ENCODE measurements around the gene TMC1.

The TMC1 gene

GRCh38 chr9:72489986-72490385 is 31.4 kb upstream of the TMC1 start:
- TF ChIP-seq EZH2phosphoT487 (IDR thresholded peaks at IDR 0.05; ENCODE audit: borderline replicate concordance, low read length) = no peak
- TF ChIP-seq, protein P1, sequence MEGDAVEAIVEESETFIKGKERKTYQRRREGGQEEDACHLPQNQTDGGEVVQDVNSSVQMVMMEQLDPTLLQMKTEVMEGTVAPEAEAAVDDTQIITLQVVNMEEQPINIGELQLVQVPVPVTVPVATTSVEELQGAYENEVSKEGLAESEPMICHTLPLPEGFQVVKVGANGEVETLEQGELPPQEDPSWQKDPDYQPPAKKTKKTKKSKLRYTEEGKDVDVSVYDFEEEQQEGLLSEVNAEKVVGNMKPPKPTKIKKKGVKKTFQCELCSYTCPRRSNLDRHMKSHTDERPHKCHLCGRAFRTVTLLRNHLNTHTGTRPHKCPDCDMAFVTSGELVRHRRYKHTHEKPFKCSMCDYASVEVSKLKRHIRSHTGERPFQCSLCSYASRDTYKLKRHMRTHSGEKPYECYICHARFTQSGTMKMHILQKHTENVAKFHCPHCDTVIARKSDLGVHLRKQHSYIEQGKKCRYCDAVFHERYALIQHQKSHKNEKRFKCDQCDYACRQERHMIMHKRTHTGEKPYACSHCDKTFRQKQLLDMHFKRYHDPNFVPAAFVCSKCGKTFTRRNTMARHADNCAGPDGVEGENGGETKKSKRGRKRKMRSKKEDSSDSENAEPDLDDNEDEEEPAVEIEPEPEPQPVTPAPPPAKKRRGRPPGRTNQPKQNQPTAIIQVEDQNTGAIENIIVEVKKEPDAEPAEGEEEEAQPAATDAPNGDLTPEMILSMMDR (IDR thresholded peaks at IDR 0.05; ENCODE audit: low read depth, low read length, poor library complexity, severe bottlenecking) = no peak
- H3K9me2 ChIP-seq (replicated peaks; ENCODE audit: control insufficient read depth, low read length) = no peaks in the 10 kb centered on the region
- H3K4me3 ChIP-seq (ENCODE audit: low read length) = no peak overlapping the region
- H3K27ac ChIP-seq (ENCODE audit: low read depth, low read length) = no peak overlapping the region
- no peaks in the 10 kb centered on the region for H3K4me1 ChIP-seq (ENCODE audit: control insufficient read depth, low read length)
- no peaks in the 10 kb centered on the region for H3K79me2 ChIP-seq (ENCODE audit: control insufficient read depth, low read length)
- no peaks in the 10 kb centered on the region for H4K20me1 ChIP-seq (ENCODE audit: control insufficient read depth, insufficient read depth, low read depth, low read length)
- no peaks in the 10 kb centered on the region for H3K9me3 ChIP-seq (ENCODE audit: control insufficient read depth, insufficient read depth, low read length)
- H3K27me3 ChIP-seq (ENCODE audit: control insufficient read depth, low read length) = no peaks in the 10 kb centered on the region
- no peaks in the 10 kb centered on the region for H3K36me3 ChIP-seq (ENCODE audit: control insufficient read depth, low read length)
- no peaks in the 10 kb centered on the region for H3F3A ChIP-seq (ENCODE audit: control insufficient read depth, insufficient read depth)
- no peak overlapping the region for H3K4me2 ChIP-seq (ENCODE audit: low read length)

DNA sequence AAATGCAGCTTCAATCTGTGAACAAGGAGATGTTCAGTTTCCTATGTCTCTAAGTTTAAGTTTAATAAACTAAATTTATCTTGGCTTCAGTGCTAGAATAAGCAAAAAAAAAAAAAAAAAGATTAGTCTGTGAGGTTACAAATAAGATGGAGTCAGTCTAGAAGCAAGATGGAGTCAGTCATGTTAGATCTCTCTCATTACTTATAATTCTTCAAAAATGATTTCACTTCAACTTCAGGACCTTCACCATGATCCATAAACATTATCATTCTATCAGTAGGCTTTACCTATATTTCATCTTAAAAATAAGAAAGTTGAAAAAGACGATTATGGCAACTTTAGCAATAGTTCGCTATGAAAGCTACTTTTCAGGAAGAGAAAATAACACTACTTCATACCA is 30.2 kb upstream of the TMC1 start:
- no peaks in the 10 kb centered on the region for H3K79me2 ChIP-seq (ENCODE audit: control insufficient read depth, low read length)
- no peaks in the 10 kb centered on the region for H3K9me3 ChIP-seq (ENCODE audit: control insufficient read depth, insufficient read depth, low read length)
- H3F3A ChIP-seq (ENCODE audit: control insufficient read depth, insufficient read depth) = no peaks in the 10 kb centered on the region
- H3K27me3 ChIP-seq (ENCODE audit: control insufficient read depth, low read length) = no peaks in the 10 kb centered on the region
- no peak overlapping the region for H3K4me3 ChIP-seq (ENCODE audit: low read length)
- H3K9me2 ChIP-seq (replicated peaks; ENCODE audit: control insufficient read depth, low read length) = no peaks in the 10 kb centered on the region
- no peak overlapping the region for H3K27ac ChIP-seq (ENCODE audit: low read depth, low read length)
- no peaks in the 10 kb centered on the region for H4K20me1 ChIP-seq (ENCODE audit: control insufficient read depth, insufficient read depth, low read depth, low read length)
- no peaks in the 10 kb centered on the region for H3K36me3 ChIP-seq (ENCODE audit: control insufficient read depth, low read length)
- H3K4me2 ChIP-seq (ENCODE audit: low read length) = no peak overlapping the region
- no peak for TF ChIP-seq EZH2phosphoT487 (IDR thresholded peaks at IDR 0.05; ENCODE audit: borderline replicate concordance, low read length)
- TF ChIP-seq, protein P1 (IDR thresholded peaks at IDR 0.05; ENCODE audit: low read depth, low read length, poor library complexity, severe bottlenecking) = no peak
- H3K4me1 ChIP-seq (ENCODE audit: control insufficient read depth, low read length) = no peaks in the 10 kb centered on the region

GRCh38 chr9:72494051-72494450 is 27.4 kb upstream of the TMC1 start:
- Histone ChIP-seq H3K27ac (ENCODE audit: low read depth, low read length) (no peak overlapping the region), H3K36me3 (ENCODE audit: control insufficient read depth, low read length) (no peaks in the 10 kb centered on the region), H3K9me3 (ENCODE audit: control insufficient read depth, insufficient read depth, low read length) (no peaks in the 10 kb centered on the region), H3K4me2 (ENCODE audit: low read length) (no peak overlapping the region), H3K4me1 (ENCODE audit: control insufficient read depth, low read length) (no peaks in the 10 kb centered on the region), H4K20me1 (ENCODE audit: control insufficient read depth, insufficient read depth, low read depth, low read length) (no peaks in the 10 kb centered on the region), H3K79me2 (ENCODE audit: control insufficient read depth, low read length) (no peaks in the 10 kb centered on the region), H3K4me3 (ENCODE audit: low read length) (no peak overlapping the region), H3K27me3 (ENCODE audit: control insufficient read depth, low read length) (no peaks in the 10 kb centered on the region), H3F3A (ENCODE audit: control insufficient read depth, insufficient read depth) (no peaks in the 10 kb centered on the region), H3K9me2 (replicated peaks; ENCODE audit: control insufficient read depth, low read length) (no peaks in the 10 kb centered on the region)
- TF ChIP-seq EZH2phosphoT487 (IDR thresholded peaks at IDR 0.05; ENCODE audit: borderline replicate concordance, low read length) = no peak
- TF ChIP-seq, protein P1 (IDR thresholded peaks at IDR 0.05; ENCODE audit: low read depth, low read length, poor library complexity, severe bottlenecking) = no peak
